NT2/D1 (cell line): ENCODE measurements around the gene CHST8.

Experiments used
- SUZ12 ChIP-seq: IDR thresholded peaks from 2 replicates; pipeline ENCODE4 v1.6.1; 2011; ENCODE audit not compliant: insufficient read length, insufficient read depth; ENCODE audit errors: extremely low read depth
- YY1 ChIP-seq: IDR thresholded peaks from 2 replicates; pipeline ENCODE4 v1.6.1; 2011; ENCODE audit not compliant: insufficient read length, insufficient read depth
- ZNF274 ChIP-seq: IDR thresholded peaks from 2 replicates; pipeline ENCODE4 v1.6.1; 2011; ENCODE audit warnings: mild to moderate bottlenecking, low read depth, low read length

DNA sequence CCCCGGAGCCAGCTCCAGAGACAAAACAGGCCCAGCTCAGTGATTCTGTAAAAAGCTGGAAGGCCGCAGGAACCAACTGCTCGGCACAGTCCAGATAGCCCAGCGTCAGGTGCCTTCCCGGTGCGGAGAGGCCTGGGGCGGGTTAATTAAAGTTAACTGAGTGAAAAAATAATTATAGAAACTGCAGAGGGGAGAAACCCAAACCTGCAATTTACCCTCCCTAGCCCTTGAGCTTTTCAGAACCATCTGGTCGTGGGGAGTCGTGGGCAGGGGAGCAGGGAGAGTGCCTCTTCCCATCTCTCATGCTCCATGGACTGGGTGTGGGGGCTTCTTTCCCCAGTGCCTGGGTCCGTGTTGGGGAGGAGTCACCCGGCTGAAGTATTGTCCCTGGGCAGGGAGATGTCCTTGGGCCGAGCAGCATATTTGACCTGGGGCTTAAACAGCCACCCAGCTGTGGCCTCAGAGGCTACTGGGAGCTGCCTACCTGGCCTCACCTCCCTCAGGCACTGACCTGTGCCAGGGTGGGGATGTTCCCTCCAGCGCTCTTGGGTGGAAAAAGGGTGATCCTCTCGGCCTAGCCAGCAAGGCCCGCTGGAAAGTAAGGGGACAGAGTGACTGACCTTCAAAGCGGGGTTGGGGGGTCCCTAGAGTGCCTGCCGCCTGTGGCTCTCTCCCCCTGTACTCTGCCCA is 65.9 kb downstream of the CHST8 start:
- TF ChIP-seq SUZ12 (no peak), YY1 (no peak), ZNF274 (no peak)
